Uterus (tissue), 4 donors: ENCODE measurements around the gene IL6R. TPM values are rescaled to one million over a fixed set of nuclear protein-coding genes. Genes with fewer than 3 reads are reported as not detected.

Experiments used
- DNase-seq, 2 donors: peaks; one replicate each; pipeline ENCODE4 v3.0.0-alpha.2; 2019 to 2020
- H3K27ac ChIP-seq, 2 donors: fragments of 200-600 bp; sonication (generic); 1 replicate in 1 of 2; 2 replicates in 1 of 2; pipeline ENCODE4 v1.5.1; 2016 to 2018
- H3K27me3 ChIP-seq, 2 donors: fragments of 200-600 bp; sonication (generic); one replicate each; pipeline ENCODE4 v1.5.1; 2018 to 2019; ENCODE audit warnings: control low read depth in 1 of 2
- H3K36me3 ChIP-seq, 2 donors: fragments of 200-600 bp; sonication (generic); one replicate each; pipeline ENCODE4 v1.5.1; 2019; ENCODE audit warnings: control low read depth in 1 of 2
- H3K4me1 ChIP-seq, 2 donors: fragments of 200-600 bp; sonication (generic); one replicate each; pipeline ENCODE4 v1.5.1; 2018 to 2019; ENCODE audit warnings: control low read depth in 1 of 2
- H3K4me3 ChIP-seq, 2 donors: fragments of 200-600 bp; sonication (generic); 1 replicate in 1 of 2; 2 replicates in 1 of 2; pipeline ENCODE4 v1.5.1; 2018 to 2019; ENCODE audit warnings: mild to moderate bottlenecking in 1 of 2
- H3K9me3 ChIP-seq, 2 donors: fragments of 200-600 bp; sonication (generic); one replicate each; pipeline ENCODE4 v1.5.1; 2019; ENCODE audit warnings: control low read depth in 1 of 2
- POLR2A ChIP-seq, 2 donors: fragments of 450-650 bp; IDR thresholded peaks; one replicate each; pipeline ENCODE4 v1.6.1; 2016; ENCODE audit warnings: antibody characterized with exemption in 2 of 2, mild to moderate bottlenecking in 1 of 2, moderate library complexity in 1 of 2
- intact Hi-C: fragments of 100-400 bp; cut with DNase I; formaldehyde crosslinking; loops from one replicate; pipeline ENCODE4 v1.15.1; 2023; ENCODE audit warnings: low total_unique reads
- total RNA-seq, 4 donors: library from RNA; depleted of rRNA in 3 of 4; stranded (reverse); fragments of >200 nt in 3 of 4; gene quantifications; one replicate each; pipeline versions ENCODE4 v1.1.0 to v1.2.4, GENCODE V29; 2014 to 2023
- TF ChIP-seq, protein P1 (sequence below), 4 experiments: fragments of 200-600 bp in 2 of 4; fragments of 450-650 bp in 2 of 4; sonication (generic) in 2 of 4; IDR thresholded peaks; one replicate each; pipeline ENCODE4 v1.5.1; 2016 to 2019; ENCODE audit warnings: antibody characterized with exemption in 4 of 4, mild to moderate bottlenecking in 2 of 4, moderate library complexity in 1 of 4
- donor health status: DM: yes; HTN: yes; CAD: no.

The IL6R gene
- total RNA-seq, 4 donors from 2014 or later = 9.7 to 28.2 (median 17.1) TPM

- H3K9me3 ChIP-seq = no peaks in the 10 kb centered on the region
- TF ChIP-seq POLR2A (IDR thresholded peaks at IDR 0.05) = no peak
- TF ChIP-seq, protein P1, sequence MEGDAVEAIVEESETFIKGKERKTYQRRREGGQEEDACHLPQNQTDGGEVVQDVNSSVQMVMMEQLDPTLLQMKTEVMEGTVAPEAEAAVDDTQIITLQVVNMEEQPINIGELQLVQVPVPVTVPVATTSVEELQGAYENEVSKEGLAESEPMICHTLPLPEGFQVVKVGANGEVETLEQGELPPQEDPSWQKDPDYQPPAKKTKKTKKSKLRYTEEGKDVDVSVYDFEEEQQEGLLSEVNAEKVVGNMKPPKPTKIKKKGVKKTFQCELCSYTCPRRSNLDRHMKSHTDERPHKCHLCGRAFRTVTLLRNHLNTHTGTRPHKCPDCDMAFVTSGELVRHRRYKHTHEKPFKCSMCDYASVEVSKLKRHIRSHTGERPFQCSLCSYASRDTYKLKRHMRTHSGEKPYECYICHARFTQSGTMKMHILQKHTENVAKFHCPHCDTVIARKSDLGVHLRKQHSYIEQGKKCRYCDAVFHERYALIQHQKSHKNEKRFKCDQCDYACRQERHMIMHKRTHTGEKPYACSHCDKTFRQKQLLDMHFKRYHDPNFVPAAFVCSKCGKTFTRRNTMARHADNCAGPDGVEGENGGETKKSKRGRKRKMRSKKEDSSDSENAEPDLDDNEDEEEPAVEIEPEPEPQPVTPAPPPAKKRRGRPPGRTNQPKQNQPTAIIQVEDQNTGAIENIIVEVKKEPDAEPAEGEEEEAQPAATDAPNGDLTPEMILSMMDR (IDR thresholded peaks at IDR 0.05) = no peak
- intact Hi-C loops = no loop called here
- H3K4me3 ChIP-seq = no peak overlapping the region
- no peak overlapping the region for H3K27ac ChIP-seq
- no peaks in the 10 kb centered on the region for H3K36me3 ChIP-seq
- DNase-seq = no peak
- H3K4me1 ChIP-seq = no peaks in the 10 kb centered on the region
- H3K27me3 ChIP-seq = no peaks in the 10 kb centered on the region
These were observed 53.9 kb downstream of the IL6R start for GRCh38 chr1:154459080-154459479.

DNA sequence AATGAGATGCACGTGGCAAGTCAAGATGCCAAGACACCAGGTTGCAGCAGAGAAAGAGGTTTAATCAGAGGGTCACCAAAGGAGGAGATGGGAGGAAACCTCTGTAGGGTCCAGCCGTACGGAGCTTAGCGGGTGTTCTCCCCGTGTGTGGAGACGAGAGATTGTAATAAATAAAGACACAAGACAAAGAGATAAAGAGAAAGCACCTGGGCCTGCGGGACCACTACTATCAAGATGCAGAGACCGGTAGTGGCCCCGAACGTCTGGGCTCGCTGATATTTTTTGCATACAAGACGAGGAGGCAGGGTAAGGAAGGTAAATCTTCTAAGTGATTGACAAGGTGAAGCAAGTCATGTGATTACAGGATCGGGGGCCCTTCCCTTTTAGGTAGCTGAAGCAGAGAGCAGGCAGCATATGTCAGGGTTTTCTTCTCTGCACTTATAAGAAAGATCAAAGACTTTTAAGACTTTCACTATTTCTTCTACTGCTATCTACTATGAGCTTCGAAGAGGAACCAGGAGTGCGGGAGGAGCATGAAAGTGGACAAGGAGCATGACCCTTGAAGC, 55.6 kb downstream of the IL6R start:
- intact Hi-C loops = no loop called here
- Histone ChIP-seq H3K27me3 (no peaks in the 10 kb centered on the region), H3K27ac (no peak overlapping the region), H3K4me1 (no peaks in the 10 kb centered on the region), H3K9me3 (no peaks in the 10 kb centered on the region), H3K4me3 (no peak overlapping the region), H3K36me3 (no peaks in the 10 kb centered on the region)
- TF ChIP-seq, protein P1 (IDR thresholded peaks at IDR 0.05) = no peak
- no peak for TF ChIP-seq POLR2A (IDR thresholded peaks at IDR 0.05)
- no peak for DNase-seq

GRCh38 chr1:154463512-154463990, 58.4 kb downstream of the IL6R start:
- Histone ChIP-seq H3K27ac (peak overlapping the region; percentile 7 to 53), H3K4me3 (no peak overlapping the region), H3K4me1 (no peaks in the 10 kb centered on the region), H3K27me3 (no peaks in the 10 kb centered on the region), H3K9me3 (no peaks in the 10 kb centered on the region), H3K36me3 (no peaks in the 10 kb centered on the region)
- no peak for TF ChIP-seq POLR2A (IDR thresholded peaks at IDR 0.05)
- TF ChIP-seq, protein P1 (IDR thresholded peaks at IDR 0.05) = no peak
- intact Hi-C loops = no loop called here
- no peak for DNase-seq

DNA sequence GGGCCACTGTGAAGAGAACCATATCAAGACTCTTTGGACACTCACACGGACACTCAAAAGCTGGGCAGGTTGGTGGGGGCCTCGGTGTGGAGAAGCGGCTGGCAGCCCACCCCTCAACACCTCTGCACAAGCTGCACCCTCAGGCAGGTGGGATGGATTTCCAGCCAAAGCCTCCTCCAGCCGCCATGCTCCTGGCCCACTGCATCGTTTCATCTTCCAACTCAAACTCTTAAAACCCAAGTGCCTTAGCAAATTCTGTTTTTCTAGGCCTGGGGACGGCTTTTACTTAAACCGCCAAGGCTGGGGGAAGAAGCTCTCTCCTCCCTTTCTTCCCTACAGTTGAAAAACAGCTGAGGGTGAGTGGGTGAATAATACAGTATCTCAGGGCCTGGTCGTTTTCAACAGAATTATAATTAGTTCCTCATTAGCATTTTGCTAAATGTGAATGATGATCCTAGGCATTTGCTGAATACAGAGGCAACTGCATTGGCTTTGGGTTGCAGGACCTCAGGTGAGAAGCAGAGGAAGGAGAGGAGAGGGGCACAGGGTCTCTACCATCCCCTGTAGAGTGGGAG, 60.6 kb downstream of the IL6R start:
- TF ChIP-seq POLR2A (IDR thresholded peaks at IDR 0.05) = no peak
- TF ChIP-seq, protein P1 (IDR thresholded peaks at IDR 0.05) = no peak
- peak overlapping the region; percentile 21 to 53 for H3K27ac ChIP-seq
- no peaks in the 10 kb centered on the region for H3K9me3 ChIP-seq
- no peak for DNase-seq
- no peak overlapping the region for H3K4me3 ChIP-seq
- no peaks in the 10 kb centered on the region for H3K36me3 ChIP-seq
- H3K4me1 ChIP-seq = no peaks in the 10 kb centered on the region
- intact Hi-C loops = no loop called here
- no peaks in the 10 kb centered on the region for H3K27me3 ChIP-seq

- no peaks in the 10 kb centered on the region for H3K36me3 ChIP-seq
- no peak for TF ChIP-seq POLR2A (IDR thresholded peaks at IDR 0.05)
- TF ChIP-seq, protein P1 (IDR thresholded peaks at IDR 0.05) = no peak
- H3K4me3 ChIP-seq = no peak overlapping the region
- DNase-seq = no peak
- H3K4me1 ChIP-seq = no peaks in the 10 kb centered on the region
- peak overlapping the region; percentile 21 to 53 for H3K27ac ChIP-seq
- no peaks in the 10 kb centered on the region for H3K27me3 ChIP-seq
- intact Hi-C loops = no loop called here
- H3K9me3 ChIP-seq = no peaks in the 10 kb centered on the region
These were observed 61.1 kb downstream of the IL6R start for GRCh38 chr1:154466206-154466605.
